Activated CD4-positive, alpha-beta T cell treated with anti-CD3 and anti-CD28 coated beads, Interleukin-2, amount 10 ng/mL, durations not matched to agents 7 days and 5 days (primary cell): ENCODE data around the gene CLEC12A. TPM values are rescaled to one million over a fixed set of nuclear protein-coding genes. Genes with fewer than 3 reads are reported as not detected.

Source experiments
- CTCF ChIA-PET: fragments of 350-600 bp; sonication (Branson Sonifier 250); formaldehyde crosslinking; loops from one replicate; lab custom pipeline; 2021; ENCODE audit warnings: antibody characterized with exemption; lab: Charles Lee
- POLR2A ChIA-PET: fragments of 350-600 bp; sonication (Branson Sonifier 250); formaldehyde crosslinking; loops from one replicate; lab custom pipeline; 2021; ENCODE audit warnings: antibody characterized with exemption; lab: Charles Lee
- DNase-seq: peaks from one replicate; pipeline ENCODE4 v3.0.0-alpha.2; 2020
- H3K27ac Mint-ChIP-seq: one replicate; pipeline ENCODE4 v1.8.0; 2021; ENCODE audit warnings: mild to moderate bottlenecking, moderate library complexity, mixed read lengths
- H3K27me3 Mint-ChIP-seq: one replicate; pipeline ENCODE4 v1.8.0; 2021; ENCODE audit warnings: mixed read lengths
- H3K36me3 Mint-ChIP-seq: one replicate; pipeline ENCODE4 v1.8.0; 2021; ENCODE audit warnings: low read depth, mixed read lengths
- H3K4me1 Mint-ChIP-seq: one replicate; pipeline ENCODE4 v1.8.0; 2021; ENCODE audit warnings: mixed read lengths
- H3K4me3 Mint-ChIP-seq: one replicate; pipeline ENCODE4 v1.8.0; 2021; ENCODE audit warnings: mild to moderate bottlenecking, moderate library complexity, mixed read lengths
- H3K9me3 Mint-ChIP-seq: one replicate; pipeline ENCODE4 v1.8.0; 2021; ENCODE audit warnings: mixed read lengths
- total RNA-seq, 2 experiments: library from RNA; stranded (reverse); gene quantifications; one replicate each; pipeline ENCODE4 v1.2.3, GENCODE V29; 2021

CLEC12A gene
- total RNA-seq: under 1 TPM; 0.52 to 0.83 TPM

DNA sequence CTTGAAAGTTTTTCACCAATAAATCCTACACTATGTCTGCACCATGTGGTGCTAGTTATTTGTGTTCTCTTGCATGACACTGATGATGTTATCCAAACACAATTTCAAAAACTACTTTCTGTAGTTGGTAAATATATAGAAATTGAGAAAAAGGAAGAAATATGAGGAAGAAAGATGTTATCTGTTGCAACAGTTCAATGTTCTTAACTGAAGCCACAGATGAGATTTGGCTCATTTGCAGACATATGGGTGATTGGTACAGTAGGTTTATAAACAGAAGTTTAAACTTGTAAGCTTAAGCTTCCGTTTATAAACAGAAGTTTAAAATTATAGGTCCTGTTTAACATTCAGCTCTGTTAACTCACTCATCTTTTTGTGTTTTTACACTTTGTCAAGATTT lies at the start of gene CLEC12A:
TSS of gene CLEC12A (plus strand) at position 229 of the 400 bp plus-strand sequence. CDS start 188 bp downstream, outside the sequence.
- ChIA-PET CTCF (no interaction called here), POLR2A (no interaction called here)
- H3K36me3 Mint-ChIP-seq: no peaks in the 10 kb centered on the region
- DNase-seq: no peak
- H3K4me1 Mint-ChIP-seq: no peaks in the 10 kb centered on the region
- H3K9me3 Mint-ChIP-seq: peaks cover 5% of the 10 kb centered on the region
- no peak within 1 kb of the TSS for H3K4me3 Mint-ChIP-seq
- no peak within 1 kb of the TSS for H3K27ac Mint-ChIP-seq
- peaks cover 18% of the 10 kb centered on the region for H3K27me3 Mint-ChIP-seq

DNA sequence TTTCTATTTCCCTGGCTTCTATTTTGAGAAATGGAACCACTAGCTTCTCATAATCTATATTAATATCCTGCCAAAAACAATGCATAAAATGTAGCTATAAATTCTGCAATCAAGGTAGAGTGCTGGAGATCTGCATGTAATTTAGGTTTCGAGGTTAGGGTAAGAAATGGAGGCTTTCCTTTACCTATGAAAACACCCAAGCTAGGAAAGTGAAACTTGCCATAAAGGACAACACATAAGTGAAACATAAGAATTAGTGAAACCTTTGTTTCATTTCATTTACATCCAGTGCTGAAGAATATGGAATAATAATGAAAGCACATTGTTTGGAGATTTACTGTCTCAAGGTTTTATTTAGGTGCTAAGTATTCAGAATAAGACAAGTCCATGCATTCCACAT lies 48.8 kb upstream of the CLEC12A start:
- no peak overlapping the region for H3K4me3 Mint-ChIP-seq
- peaks cover 10% of the 10 kb centered on the region for H3K27me3 Mint-ChIP-seq
- DNase-seq: no peak
- peaks cover 30% of the 10 kb centered on the region for H3K4me1 Mint-ChIP-seq
- peaks cover 13% of the 10 kb centered on the region for H3K36me3 Mint-ChIP-seq
- ChIA-PET POLR2A (interaction anchor here (1.2 kb wide), 1 partner anchor 109 kb away, joined by 3 read pairs; no protein-coding TSS in a partner anchor), CTCF (interaction anchor here (1.4 to 2.7 kb wide), 2 partner anchors 109 to 172 kb away, joined by 3 to 8 read pairs; no protein-coding TSS in a partner anchor)
- H3K27ac Mint-ChIP-seq: peak overlapping the region; percentile 57
- H3K9me3 Mint-ChIP-seq: peaks cover 13% of the 10 kb centered on the region

DNA sequence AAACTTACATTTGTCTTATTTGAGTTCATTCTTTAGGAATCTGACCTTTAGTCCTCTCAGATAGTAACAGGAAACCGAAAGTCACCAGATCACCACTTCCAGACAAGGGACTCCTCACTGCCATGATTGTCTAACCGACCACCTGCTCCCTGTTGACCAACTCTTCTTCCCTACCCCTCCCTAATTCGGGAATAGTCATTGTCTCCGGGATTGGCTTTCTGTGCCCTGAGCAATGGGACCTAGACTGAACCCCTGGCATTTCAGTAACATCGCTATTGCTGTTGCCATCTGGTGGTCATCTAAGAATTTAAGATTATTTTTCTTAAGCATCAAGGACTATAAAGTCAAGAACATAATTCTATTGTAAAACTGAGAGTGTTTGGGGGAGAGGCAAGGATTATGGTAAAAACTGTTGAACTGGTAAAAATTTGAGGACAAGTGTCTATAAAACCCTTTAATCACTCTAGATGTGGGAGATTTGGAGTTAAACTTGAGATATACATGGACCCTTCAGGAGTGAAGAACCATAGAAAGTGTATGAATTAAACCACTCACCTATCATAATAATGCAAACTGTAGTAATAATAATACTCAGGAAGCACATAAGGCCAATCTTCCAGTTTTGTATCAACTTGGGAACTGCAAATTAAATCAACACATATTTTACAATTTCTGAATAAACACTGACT lies 45.4 kb upstream of the CLEC12A start:
- DNase-seq: peak; percentile 29
- H3K27ac Mint-ChIP-seq: no peak overlapping the region
- H3K36me3 Mint-ChIP-seq: peaks cover 10% of the 10 kb centered on the region
- CTCF ChIA-PET: interaction anchor here (1.0 to 1.5 kb wide), 3 partner anchors 9 to 165 kb away, joined by 3 to 7 read pairs (median 3); no protein-coding TSS in a partner anchor
- peaks cover 14% of the 10 kb centered on the region for H3K27me3 Mint-ChIP-seq
- H3K4me1 Mint-ChIP-seq: peaks cover 35% of the 10 kb centered on the region
- peak overlapping the region; percentile 43 for H3K4me3 Mint-ChIP-seq
- peaks cover 5% of the 10 kb centered on the region for H3K9me3 Mint-ChIP-seq
- POLR2A ChIA-PET: no interaction called here

DNA sequence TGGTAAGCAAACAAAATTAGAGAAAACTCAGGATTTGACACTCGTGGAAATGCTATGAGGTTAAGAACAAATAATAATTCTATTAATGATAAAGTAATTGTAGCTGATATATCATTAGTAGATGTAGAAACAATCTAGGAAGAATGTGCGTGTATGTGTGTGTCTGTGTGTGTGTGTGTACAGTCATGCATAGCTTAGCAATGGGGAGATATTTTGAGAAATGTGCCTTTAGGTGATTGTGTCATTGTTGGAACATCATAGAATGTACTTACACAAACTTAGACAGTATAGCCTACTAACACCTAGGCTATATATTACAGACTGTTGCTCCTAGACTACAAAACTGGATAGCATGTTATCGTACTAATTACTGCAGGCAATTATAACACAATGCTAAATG lies 44.3 kb upstream of the CLEC12A start:
- ChIA-PET CTCF (interaction anchor here (0.7 to 1.5 kb wide), 5 partner anchors 13 to 166 kb away, joined by 3 to 7 read pairs (median 3); no protein-coding TSS in a partner anchor), POLR2A (no interaction called here)
- DNase-seq: no peak
- H3K27ac Mint-ChIP-seq: no peak overlapping the region
- peaks cover 16% of the 10 kb centered on the region for H3K27me3 Mint-ChIP-seq
- H3K36me3 Mint-ChIP-seq: peaks cover 10% of the 10 kb centered on the region
- H3K9me3 Mint-ChIP-seq: peaks cover 5% of the 10 kb centered on the region
- peaks cover 32% of the 10 kb centered on the region for H3K4me1 Mint-ChIP-seq
- no peak overlapping the region for H3K4me3 Mint-ChIP-seq

DNA sequence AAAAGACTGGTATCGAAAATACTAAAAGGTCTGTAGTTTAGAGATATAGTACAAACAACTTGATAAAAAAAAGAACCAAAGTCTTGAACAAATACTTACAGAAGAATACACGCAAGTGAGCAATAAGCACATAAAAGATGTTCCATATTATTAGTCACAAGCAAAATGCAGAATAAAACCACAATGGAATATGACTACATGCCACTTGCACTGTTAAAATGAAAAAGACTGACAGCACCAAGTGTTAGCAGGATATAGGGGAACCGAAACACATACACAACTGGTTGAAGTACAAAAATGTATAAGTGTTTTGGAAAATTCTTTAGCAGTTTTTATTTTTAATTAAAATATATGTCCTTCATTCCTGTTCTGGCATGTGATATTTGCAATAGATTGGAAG lies 42.6 kb upstream of the CLEC12A start:
- no peaks in the 10 kb centered on the region for H3K9me3 Mint-ChIP-seq
- ChIA-PET POLR2A (no interaction called here), CTCF (no interaction called here)
- H3K27me3 Mint-ChIP-seq: peaks cover 24% of the 10 kb centered on the region
- DNase-seq: no peak
- H3K27ac Mint-ChIP-seq: no peak overlapping the region
- H3K36me3 Mint-ChIP-seq: no peaks in the 10 kb centered on the region
- no peak overlapping the region for H3K4me3 Mint-ChIP-seq
- H3K4me1 Mint-ChIP-seq: peaks cover 15% of the 10 kb centered on the region

DNA sequence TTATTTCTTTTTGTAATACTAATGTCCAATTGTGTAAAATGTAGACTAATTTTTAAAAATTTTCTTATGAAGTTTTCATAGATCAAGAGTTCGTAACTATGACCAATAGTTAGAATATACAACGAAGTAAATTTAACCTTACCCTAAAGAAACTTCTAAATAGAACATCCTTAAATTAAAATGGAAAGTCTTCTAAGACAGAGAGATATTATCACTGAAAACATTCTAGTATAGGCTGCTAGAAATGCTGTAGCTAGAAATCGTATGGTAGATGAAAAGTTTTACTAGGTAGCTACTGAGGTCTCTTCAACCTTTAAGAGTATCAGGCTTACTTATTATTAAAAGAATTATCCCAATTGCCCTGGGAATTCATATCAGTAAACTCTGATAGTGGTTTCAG lies 40.0 kb upstream of the CLEC12A start:
- H3K4me1 Mint-ChIP-seq: peaks cover 4% of the 10 kb centered on the region
- no peak for DNase-seq
- CTCF ChIA-PET: interaction anchor here (1.3 kb wide), 1 partner anchor 189 kb away, joined by 4 read pairs; no protein-coding TSS in a partner anchor
- no peaks in the 10 kb centered on the region for H3K9me3 Mint-ChIP-seq
- POLR2A ChIA-PET: no interaction called here
- H3K27ac Mint-ChIP-seq: no peak overlapping the region
- H3K27me3 Mint-ChIP-seq: peaks cover 24% of the 10 kb centered on the region
- H3K4me3 Mint-ChIP-seq: no peak overlapping the region
- no peaks in the 10 kb centered on the region for H3K36me3 Mint-ChIP-seq

DNA sequence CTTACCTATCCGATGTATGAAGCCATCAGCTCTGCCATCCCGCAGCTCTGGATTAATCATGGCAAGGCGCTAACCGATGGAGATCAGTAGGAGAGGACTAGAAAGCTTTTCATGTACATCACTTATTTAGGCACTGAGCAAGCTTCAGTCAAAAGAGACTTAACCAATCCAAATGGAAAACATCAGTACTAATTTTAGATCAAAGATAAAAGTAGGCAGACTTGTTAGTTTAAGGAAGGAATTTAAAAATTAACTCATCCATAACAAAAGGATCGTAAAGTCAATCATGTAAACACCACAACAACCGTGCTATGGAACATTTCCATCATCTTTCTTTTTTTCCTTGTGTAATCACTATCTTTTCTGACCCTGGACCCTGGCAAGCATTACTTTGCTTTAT lies 38.9 kb upstream of the CLEC12A start, which contains the start of gene CLEC2A:
TSS of gene CLEC2A (minus strand) at position 101 of the 400 bp plus-strand sequence. CDS start at position 60, 41 bp downstream.
- ChIA-PET CTCF (interaction anchor here (0.6 to 1.3 kb wide), 2 partner anchors 157 to 190 kb away, joined by 3 to 4 read pairs; no protein-coding TSS in a partner anchor), POLR2A (no interaction called here)
- no peak for DNase-seq
- H3K27me3 Mint-ChIP-seq: peaks cover 20% of the 10 kb centered on the region
- peaks cover 4% of the 10 kb centered on the region for H3K4me1 Mint-ChIP-seq
- no peaks in the 10 kb centered on the region for H3K9me3 Mint-ChIP-seq
- no peak within 1 kb of the TSS for H3K27ac Mint-ChIP-seq
- no peaks in the 10 kb centered on the region for H3K36me3 Mint-ChIP-seq
- H3K4me3 Mint-ChIP-seq: no peak within 1 kb of the TSS

DNA sequence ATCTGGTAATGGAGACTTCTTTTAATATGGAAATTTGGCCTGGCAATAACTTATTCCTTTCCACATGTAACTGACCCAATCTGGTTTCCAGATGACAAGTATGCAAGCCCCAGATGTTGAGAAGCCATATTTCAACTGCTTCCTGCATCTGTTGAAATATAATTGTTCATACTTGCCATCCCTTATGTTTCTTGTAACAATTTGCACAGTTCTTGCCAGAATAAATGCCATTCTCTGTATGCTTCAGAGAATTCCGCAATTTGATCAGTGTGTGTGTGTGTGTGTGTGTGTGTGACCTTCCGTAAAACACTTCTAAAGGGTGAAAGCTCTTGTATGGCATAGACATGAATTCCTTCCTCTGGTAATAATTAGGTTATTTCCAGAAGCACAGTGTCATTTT lies 37.3 kb upstream of the CLEC12A start:
- Mint-ChIP-seq H3K27ac (no peak overlapping the region), H3K9me3 (no peaks in the 10 kb centered on the region), H3K4me1 (no peaks in the 10 kb centered on the region), H3K36me3 (no peaks in the 10 kb centered on the region), H3K4me3 (no peak overlapping the region), H3K27me3 (peaks cover 16% of the 10 kb centered on the region)
- ChIA-PET CTCF (interaction anchor here (0.6 to 1.5 kb wide), 3 partner anchors 9 to 187 kb away, joined by 3 to 5 read pairs (median 3); no protein-coding TSS in a partner anchor), POLR2A (no interaction called here)
- no peak for DNase-seq

DNA sequence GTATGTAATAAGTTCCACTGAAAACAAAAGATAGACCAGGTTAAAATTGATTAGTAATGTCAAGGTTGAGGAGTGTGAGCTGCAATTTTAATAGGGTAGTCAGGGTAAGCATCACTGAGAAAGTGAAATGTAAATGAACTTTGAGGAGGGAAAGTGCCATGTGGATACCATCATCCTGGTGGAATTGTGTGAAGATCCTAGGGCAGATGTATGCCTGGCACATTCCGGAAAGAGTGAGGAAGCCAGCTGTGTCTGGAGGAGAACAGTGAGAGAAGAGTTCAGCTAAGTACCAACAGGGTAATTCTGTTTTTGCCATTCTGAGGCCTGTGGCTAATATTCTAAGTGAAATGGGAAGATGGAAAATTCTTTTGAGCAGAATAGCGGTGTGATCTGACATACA lies 36.2 kb upstream of the CLEC12A start:
- ChIA-PET POLR2A (no interaction called here), CTCF (interaction anchor here (1.5 kb wide), 1 partner anchor 10 kb away, joined by 3 read pairs; no protein-coding TSS in a partner anchor)
- H3K9me3 Mint-ChIP-seq: no peaks in the 10 kb centered on the region
- H3K4me1 Mint-ChIP-seq: no peaks in the 10 kb centered on the region
- no peaks in the 10 kb centered on the region for H3K36me3 Mint-ChIP-seq
- H3K27ac Mint-ChIP-seq: no peak overlapping the region
- H3K27me3 Mint-ChIP-seq: peaks cover 16% of the 10 kb centered on the region
- no peak for DNase-seq
- H3K4me3 Mint-ChIP-seq: no peak overlapping the region

DNA sequence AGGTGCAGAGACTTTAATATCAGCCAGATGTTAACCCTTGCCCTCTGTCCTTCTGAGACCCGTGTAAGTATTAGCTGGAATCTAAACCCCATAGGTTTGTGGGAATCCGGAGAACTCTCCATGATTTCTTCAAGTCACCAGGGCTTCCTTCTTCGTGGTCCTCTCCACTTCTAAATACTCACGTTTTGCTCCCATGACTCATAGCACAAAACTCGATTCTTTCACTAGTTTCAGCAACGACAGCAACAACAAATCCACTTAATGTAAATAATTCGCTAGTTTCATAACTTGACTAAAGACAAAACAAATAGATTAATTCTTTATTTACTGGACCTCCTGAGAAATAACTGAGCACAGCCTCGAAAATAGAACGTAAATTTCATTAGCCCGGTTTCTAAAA lies 34.6 kb upstream of the CLEC12A start:
- no peak overlapping the region for H3K27ac Mint-ChIP-seq
- H3K4me1 Mint-ChIP-seq: peaks cover 3% of the 10 kb centered on the region
- peaks cover 21% of the 10 kb centered on the region for H3K27me3 Mint-ChIP-seq
- POLR2A ChIA-PET: no interaction called here
- CTCF ChIA-PET: no interaction called here
- no peaks in the 10 kb centered on the region for H3K36me3 Mint-ChIP-seq
- DNase-seq: no peak
- H3K9me3 Mint-ChIP-seq: no peaks in the 10 kb centered on the region
- H3K4me3 Mint-ChIP-seq: no peak overlapping the region

DNA sequence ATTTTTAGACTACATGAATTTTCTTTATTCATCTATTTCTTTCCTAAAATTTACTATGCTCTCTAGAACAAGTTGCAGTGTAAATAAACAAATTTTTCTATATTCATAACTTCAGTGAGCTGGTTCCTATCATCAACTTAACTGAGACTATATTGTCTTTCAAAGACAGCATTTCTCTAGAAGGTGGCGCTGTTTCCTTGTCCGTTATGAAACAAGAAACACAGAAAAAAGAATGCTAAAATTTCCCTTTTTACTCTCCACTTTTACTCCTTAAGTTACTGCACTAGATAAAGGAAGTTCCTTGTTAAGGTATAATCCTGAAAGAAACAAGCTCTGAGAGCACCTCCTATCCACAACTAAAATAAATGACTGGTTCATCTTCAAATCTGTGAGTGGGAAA lies 30.8 kb upstream of the CLEC12A start:
- peak; percentile 49 for DNase-seq
- H3K27me3 Mint-ChIP-seq: peaks cover 28% of the 10 kb centered on the region
- CTCF ChIA-PET: interaction anchor here (0.7 to 1.2 kb wide), 3 partner anchors 13 to 69 kb away, joined by 3 to 4 read pairs (median 3); no protein-coding TSS in a partner anchor
- no peaks in the 10 kb centered on the region for H3K9me3 Mint-ChIP-seq
- POLR2A ChIA-PET: no interaction called here
- H3K4me1 Mint-ChIP-seq: peaks cover 23% of the 10 kb centered on the region
- no peaks in the 10 kb centered on the region for H3K36me3 Mint-ChIP-seq
- no peak overlapping the region for H3K4me3 Mint-ChIP-seq
- H3K27ac Mint-ChIP-seq: no peak overlapping the region

DNA sequence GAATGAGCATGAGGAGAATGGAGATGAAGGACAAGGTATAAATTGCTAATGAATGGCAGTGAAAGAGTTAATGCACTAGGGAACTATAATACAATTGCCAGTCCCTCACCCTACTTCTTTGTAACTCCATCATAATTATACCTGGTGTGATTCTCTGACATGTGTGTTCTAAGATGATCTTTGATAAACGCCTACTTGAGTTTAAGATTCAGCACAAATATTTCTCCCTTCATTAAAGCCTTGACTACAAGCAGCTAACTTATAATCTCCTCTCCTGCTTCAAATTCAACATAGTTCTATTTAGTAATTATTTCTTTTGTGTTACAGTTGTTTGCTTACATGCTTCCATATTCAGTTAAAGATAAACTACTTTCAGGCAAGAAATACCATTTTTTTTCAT lies 29.4 kb upstream of the CLEC12A start:
- ChIA-PET CTCF (interaction anchor here (1.4 kb wide), 1 partner anchor 128 kb away, joined by 4 read pairs; no protein-coding TSS in a partner anchor), POLR2A (no interaction called here)
- H3K36me3 Mint-ChIP-seq: no peaks in the 10 kb centered on the region
- H3K9me3 Mint-ChIP-seq: no peaks in the 10 kb centered on the region
- H3K27me3 Mint-ChIP-seq: peaks cover 28% of the 10 kb centered on the region
- H3K4me1 Mint-ChIP-seq: peaks cover 25% of the 10 kb centered on the region
- no peak overlapping the region for H3K27ac Mint-ChIP-seq
- H3K4me3 Mint-ChIP-seq: no peak overlapping the region
- DNase-seq: no peak

DNA sequence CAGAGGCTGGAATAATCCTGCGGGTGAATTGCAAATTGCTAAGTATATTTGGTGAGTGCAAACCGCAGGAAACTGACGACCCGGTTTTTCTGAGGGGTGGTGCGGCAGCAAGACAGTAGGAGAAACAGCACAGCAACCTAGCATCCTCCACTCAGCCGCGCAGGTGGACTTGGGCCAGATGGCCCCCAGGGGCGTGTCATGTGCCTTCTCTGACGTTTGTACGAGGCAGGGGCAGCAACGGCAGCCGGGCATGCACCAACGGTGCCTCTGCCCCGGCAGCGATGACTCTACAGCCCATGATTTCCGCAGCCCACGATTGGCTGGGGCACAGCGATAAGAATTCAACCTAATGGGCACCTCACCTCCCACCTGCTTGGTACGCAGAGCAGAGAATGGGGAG lies 28.0 kb upstream of the CLEC12A start:
- Mint-ChIP-seq H3K36me3 (no peaks in the 10 kb centered on the region), H3K4me1 (peaks cover 36% of the 10 kb centered on the region), H3K9me3 (no peaks in the 10 kb centered on the region), H3K27me3 (peaks cover 28% of the 10 kb centered on the region), H3K4me3 (peak overlapping the region; percentile 64), H3K27ac (peak overlapping the region; percentile 0)
- peak; percentile 11 for DNase-seq
- ChIA-PET CTCF (no interaction called here), POLR2A (no interaction called here)
